Measurements from ENCODE around the gene HSPB6. TPM values are rescaled to one million over a fixed set of nuclear protein-coding genes. Genes with fewer than 3 reads are reported as not detected.

The HSPB6 gene
- total and polyA plus RNA-seq, 2 experiments from 2014 or later, result 14.1 to 220 TPM

- Histone ChIP-seq H3K79me2 (ENCODE audit: insufficient read depth) (no peaks in the 10 kb centered on the region), H3K4me3 (no peak overlapping the region), H3K9ac (no peak overlapping the region), H3K4me1 (ENCODE audit: insufficient read depth) (no peaks in the 10 kb centered on the region), H3K36me3 (ENCODE audit: low read depth) (no peaks in the 10 kb centered on the region), H3K9me2 (ENCODE audit: insufficient read depth) (no peaks in the 10 kb centered on the region), H3K4me2 (ENCODE audit: unreplicated experiment) (no peak overlapping the region), H2AFZ (no peak overlapping the region), H3F3A (ENCODE audit: insufficient read depth) (no peaks in the 10 kb centered on the region), H4K20me1 (ENCODE audit: insufficient read depth) (no peaks in the 10 kb centered on the region), H3K27me3 (replicated peaks; ENCODE audit: insufficient read depth) (no peaks in the 10 kb centered on the region), H3K27ac (no peak overlapping the region), H3K9me3 (ENCODE audit: low read depth) (no peaks in the 10 kb centered on the region)
- in situ Hi-C loops (cut with MboI), result no loop called here
- WGBS, 2 experiments (ENCODE audit: low coverage in 1 of 2, low lambda C conversion rate in 2 of 2, missing lambda C conversion rate in 2 of 2), result 91 to 94% methylated on average over 19 to 30 of the region's 31 CpGs
- no peak for DNase-seq
- TF ChIP-seq EZH2phosphoT487 (IDR thresholded peaks at IDR 0.05; ENCODE audit: insufficient read depth, low read depth) (no peak), EZH2 (IDR thresholded peaks at IDR 0.05; ENCODE audit: insufficient read depth, poor library complexity, severe bottlenecking) (no peak)
Observed at GRCh38 chr19:35786299-35787160, 29.7 kb upstream of the HSPB6 start.

- H3F3A ChIP-seq (ENCODE audit: insufficient read depth), result no peaks in the 10 kb centered on the region
- no peaks in the 10 kb centered on the region for H3K9me2 ChIP-seq (ENCODE audit: insufficient read depth)
- H3K4me1 ChIP-seq (ENCODE audit: insufficient read depth), result no peaks in the 10 kb centered on the region
- in situ Hi-C loops (cut with MboI), result no loop called here
- H3K36me3 ChIP-seq (ENCODE audit: low read depth), result no peaks in the 10 kb centered on the region
- 88 to 90% methylated on average over 10 of the region's 10 CpGs for WGBS, 2 experiments (ENCODE audit: low coverage in 1 of 2, low lambda C conversion rate in 2 of 2, missing lambda C conversion rate in 2 of 2)
- no peak overlapping the region for H3K4me3 ChIP-seq
- no peak overlapping the region for H3K27ac ChIP-seq
- no peaks in the 10 kb centered on the region for H3K79me2 ChIP-seq (ENCODE audit: insufficient read depth)
- DNase-seq, result no peak
- H3K9ac ChIP-seq, result no peak overlapping the region
- H4K20me1 ChIP-seq (ENCODE audit: insufficient read depth), result no peaks in the 10 kb centered on the region
- H3K27me3 ChIP-seq (replicated peaks; ENCODE audit: insufficient read depth), result no peaks in the 10 kb centered on the region
- H3K9me3 ChIP-seq (ENCODE audit: low read depth), result no peaks in the 10 kb centered on the region
- H2AFZ ChIP-seq, result no peak overlapping the region
- H3K4me2 ChIP-seq (ENCODE audit: unreplicated experiment), result no peak overlapping the region
- no peak for TF ChIP-seq EZH2 (IDR thresholded peaks at IDR 0.05; ENCODE audit: insufficient read depth, poor library complexity, severe bottlenecking)
- no peak for TF ChIP-seq EZH2phosphoT487 (IDR thresholded peaks at IDR 0.05; ENCODE audit: insufficient read depth, low read depth)
Observed at GRCh38 chr19:35785339-35785627, 28.5 kb upstream of the HSPB6 start.

- in situ Hi-C loops (cut with MboI), result no loop called here
- no peaks in the 10 kb centered on the region for H3K4me1 ChIP-seq (ENCODE audit: insufficient read depth)
- H3K4me2 ChIP-seq (ENCODE audit: unreplicated experiment), result no peak overlapping the region
- H4K20me1 ChIP-seq (ENCODE audit: insufficient read depth), result no peaks in the 10 kb centered on the region
- H3K79me2 ChIP-seq (ENCODE audit: insufficient read depth), result no peaks in the 10 kb centered on the region
- 77 to 84% methylated on average over 19 to 44 of the region's 45 CpGs for WGBS, 2 experiments (ENCODE audit: low coverage in 1 of 2, low lambda C conversion rate in 2 of 2, missing lambda C conversion rate in 2 of 2)
- no peaks in the 10 kb centered on the region for H3K27me3 ChIP-seq (replicated peaks; ENCODE audit: insufficient read depth)
- H3K9me2 ChIP-seq (ENCODE audit: insufficient read depth), result no peaks in the 10 kb centered on the region
- no peak overlapping the region for H3K9ac ChIP-seq
- H3K27ac ChIP-seq, result no peak overlapping the region
- H3K9me3 ChIP-seq (ENCODE audit: low read depth), result no peaks in the 10 kb centered on the region
- no peaks in the 10 kb centered on the region for H3K36me3 ChIP-seq (ENCODE audit: low read depth)
- no peaks in the 10 kb centered on the region for H3F3A ChIP-seq (ENCODE audit: insufficient read depth)
- DNase-seq, result no peak
- no peak for TF ChIP-seq EZH2phosphoT487 (IDR thresholded peaks at IDR 0.05; ENCODE audit: insufficient read depth, low read depth)
- no peak for TF ChIP-seq EZH2 (IDR thresholded peaks at IDR 0.05; ENCODE audit: insufficient read depth, poor library complexity, severe bottlenecking)
- H2AFZ ChIP-seq, result no peak overlapping the region
- H3K4me3 ChIP-seq, result no peak overlapping the region
Observed at GRCh38 chr19:35784503-35785338, 27.9 kb upstream of the HSPB6 start.

GRCh38 chr19:35783469-35784434 is 26.9 kb upstream of the HSPB6 start:
- no peaks in the 10 kb centered on the region for H3K79me2 ChIP-seq (ENCODE audit: insufficient read depth)
- WGBS, 2 experiments (ENCODE audit: low coverage in 1 of 2, low lambda C conversion rate in 2 of 2, missing lambda C conversion rate in 2 of 2), result 84 to 91% methylated on average over 14 to 28 of the region's 28 CpGs
- no peaks in the 10 kb centered on the region for H3K9me3 ChIP-seq (ENCODE audit: low read depth)
- H3K4me1 ChIP-seq (ENCODE audit: insufficient read depth), result no peaks in the 10 kb centered on the region
- TF ChIP-seq EZH2phosphoT487 (IDR thresholded peaks at IDR 0.05; ENCODE audit: insufficient read depth, low read depth), result no peak
- TF ChIP-seq EZH2 (IDR thresholded peaks at IDR 0.05; ENCODE audit: insufficient read depth, poor library complexity, severe bottlenecking), result no peak
- H3K27ac ChIP-seq, result no peak overlapping the region
- no peaks in the 10 kb centered on the region for H4K20me1 ChIP-seq (ENCODE audit: insufficient read depth)
- no peaks in the 10 kb centered on the region for H3K27me3 ChIP-seq (replicated peaks; ENCODE audit: insufficient read depth)
- H2AFZ ChIP-seq, result no peak overlapping the region
- no peak overlapping the region for H3K9ac ChIP-seq
- no peak overlapping the region for H3K4me3 ChIP-seq
- no peak for DNase-seq
- H3K4me2 ChIP-seq (ENCODE audit: unreplicated experiment), result no peak overlapping the region
- H3K36me3 ChIP-seq (ENCODE audit: low read depth), result no peaks in the 10 kb centered on the region
- in situ Hi-C loops (cut with MboI), result no loop called here
- H3K9me2 ChIP-seq (ENCODE audit: insufficient read depth), result no peaks in the 10 kb centered on the region
- no peaks in the 10 kb centered on the region for H3F3A ChIP-seq (ENCODE audit: insufficient read depth)

Data from GM23248 (cell line).